ENCODE results near the gene MAGI2. TPM values are rescaled to one million over a fixed set of nuclear protein-coding genes. Genes with fewer than 3 reads are reported as not detected.

MAGI2 gene
- polyA plus RNA-seq, 3 donors, result 0.03 to 0.11 TPM; not detected in 1

- Histone ChIP-seq H3K4me2 (replicated peaks; ENCODE audit: extremely low read depth, low read length, poor library complexity, severe bottlenecking) (no peak overlapping the region), H2AFZ (ENCODE audit: insufficient read depth, low read depth, low read length, poor library complexity, severe bottlenecking) (no peak overlapping the region), H3K27ac (ENCODE audit: low read depth in 1 of 2, low read length in 2 of 2) (no peak overlapping the region), H3K4me1 (ENCODE audit: control insufficient read depth in 1 of 2, insufficient read depth in 2 of 2, low read length in 2 of 2) (no peaks in the 10 kb centered on the region), H3K27me3 (ENCODE audit: control insufficient read depth in 2 of 2, insufficient read depth in 2 of 2, low read length in 2 of 2) (no peaks in the 10 kb centered on the region), H4K20me1 (ENCODE audit: insufficient read depth, low read length) (no peaks in the 10 kb centered on the region), H3K36me3 (replicated peaks in 1 of 2; ENCODE audit: control insufficient read depth in 1 of 2, insufficient read depth in 2 of 2, low read length in 2 of 2) (no peaks in the 10 kb centered on the region), H3K9me3 (replicated peaks in 1 of 2; ENCODE audit: control insufficient read depth in 1 of 2, insufficient read depth in 1 of 2, low read length in 2 of 2) (peaks cover 0 to 7% of the 10 kb centered on the region in 2 donors), H3K9ac (ENCODE audit: insufficient read depth, low read length, poor library complexity, severe bottlenecking) (no peak overlapping the region), H3K79me2 (ENCODE audit: insufficient read depth, low read length) (no peaks in the 10 kb centered on the region), H3K4me3 (replicated peaks in 1 of 3; ENCODE audit: low read depth in 2 of 3, low read length in 3 of 3) (no peak overlapping the region)
- DNase-seq, result no peak
- H3K27ac Mint-ChIP-seq, result no peak overlapping the region
- TF ChIP-seq, protein P1, sequence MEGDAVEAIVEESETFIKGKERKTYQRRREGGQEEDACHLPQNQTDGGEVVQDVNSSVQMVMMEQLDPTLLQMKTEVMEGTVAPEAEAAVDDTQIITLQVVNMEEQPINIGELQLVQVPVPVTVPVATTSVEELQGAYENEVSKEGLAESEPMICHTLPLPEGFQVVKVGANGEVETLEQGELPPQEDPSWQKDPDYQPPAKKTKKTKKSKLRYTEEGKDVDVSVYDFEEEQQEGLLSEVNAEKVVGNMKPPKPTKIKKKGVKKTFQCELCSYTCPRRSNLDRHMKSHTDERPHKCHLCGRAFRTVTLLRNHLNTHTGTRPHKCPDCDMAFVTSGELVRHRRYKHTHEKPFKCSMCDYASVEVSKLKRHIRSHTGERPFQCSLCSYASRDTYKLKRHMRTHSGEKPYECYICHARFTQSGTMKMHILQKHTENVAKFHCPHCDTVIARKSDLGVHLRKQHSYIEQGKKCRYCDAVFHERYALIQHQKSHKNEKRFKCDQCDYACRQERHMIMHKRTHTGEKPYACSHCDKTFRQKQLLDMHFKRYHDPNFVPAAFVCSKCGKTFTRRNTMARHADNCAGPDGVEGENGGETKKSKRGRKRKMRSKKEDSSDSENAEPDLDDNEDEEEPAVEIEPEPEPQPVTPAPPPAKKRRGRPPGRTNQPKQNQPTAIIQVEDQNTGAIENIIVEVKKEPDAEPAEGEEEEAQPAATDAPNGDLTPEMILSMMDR (IDR thresholded peaks at IDR 0.05), result no peak
- 87% methylated on average over 2 of the region's 3 CpGs for WGBS (ENCODE audit: insufficient coverage)
- intact Hi-C loops (cut with micrococcal nuclease), result no loop called here
- no peaks in the 10 kb centered on the region for H3K36me3 Mint-ChIP-seq
- no peak overlapping the region for H3K4me3 Mint-ChIP-seq
- peaks cover 0 to 1% (median 1%) of the 10 kb centered on the region in 3 donors for H3K27me3 Mint-ChIP-seq (ENCODE audit: low read depth in 3 of 3)
- no peaks in the 10 kb centered on the region for H3K4me1 Mint-ChIP-seq
- H3K9me3 Mint-ChIP-seq, result peaks cover 0 to 13% (median 3%) of the 10 kb centered on the region in 7 donors
These were observed 1057.3 kb downstream of the MAGI2 start for GRCh38 chr7:78396210-78396609.

GRCh38 chr7:78395298-78396036 lies 1058.0 kb downstream of the MAGI2 start:
- no CpG with 5 or more reads among the region's 2 CpGs for WGBS (ENCODE audit: insufficient coverage)
- Mint-ChIP-seq H3K4me3 (no peak overlapping the region), H3K9me3 (peaks cover 0 to 14% (median 3%) of the 10 kb centered on the region in 7 donors), H3K36me3 (no peaks in the 10 kb centered on the region), H3K27me3 (ENCODE audit: low read depth in 3 of 3) (peaks cover 0 to 1% (median 0%) of the 10 kb centered on the region in 3 donors), H3K4me1 (no peaks in the 10 kb centered on the region), H3K27ac (no peak overlapping the region)
- Histone ChIP-seq H3K4me2 (replicated peaks; ENCODE audit: extremely low read depth, low read length, poor library complexity, severe bottlenecking) (no peak overlapping the region), H2AFZ (ENCODE audit: insufficient read depth, low read depth, low read length, poor library complexity, severe bottlenecking) (no peak overlapping the region), H3K4me1 (ENCODE audit: control insufficient read depth in 1 of 2, insufficient read depth in 2 of 2, low read length in 2 of 2) (no peaks in the 10 kb centered on the region), H3K9me3 (replicated peaks in 1 of 2; ENCODE audit: control insufficient read depth in 1 of 2, insufficient read depth in 1 of 2, low read length in 2 of 2) (peaks cover 0 to 7% of the 10 kb centered on the region in 2 donors), H3K36me3 (replicated peaks in 1 of 2; ENCODE audit: control insufficient read depth in 1 of 2, insufficient read depth in 2 of 2, low read length in 2 of 2) (no peaks in the 10 kb centered on the region), H3K79me2 (ENCODE audit: insufficient read depth, low read length) (no peaks in the 10 kb centered on the region), H4K20me1 (ENCODE audit: insufficient read depth, low read length) (no peaks in the 10 kb centered on the region), H3K4me3 (replicated peaks in 1 of 3; ENCODE audit: low read depth in 2 of 3, low read length in 3 of 3) (no peak overlapping the region), H3K9ac (ENCODE audit: insufficient read depth, low read length, poor library complexity, severe bottlenecking) (no peak overlapping the region), H3K27ac (ENCODE audit: low read depth in 1 of 2, low read length in 2 of 2) (no peak overlapping the region), H3K27me3 (ENCODE audit: control insufficient read depth in 2 of 2, insufficient read depth in 2 of 2, low read length in 2 of 2) (no peaks in the 10 kb centered on the region)
- no peak for DNase-seq
- intact Hi-C loops (cut with micrococcal nuclease), result no loop called here
- TF ChIP-seq, protein P1 (IDR thresholded peaks at IDR 0.05), result no peak

Data from CD14-positive monocyte (primary cell).